ENCODE results near the gene CELF5. TPM values are rescaled to one million over a fixed set of nuclear protein-coding genes. Genes with fewer than 3 reads are reported as not detected.

CELF5 gene
- total RNA-seq, 1 experiment from 2014 or later = 0.48 TPM

DNA sequence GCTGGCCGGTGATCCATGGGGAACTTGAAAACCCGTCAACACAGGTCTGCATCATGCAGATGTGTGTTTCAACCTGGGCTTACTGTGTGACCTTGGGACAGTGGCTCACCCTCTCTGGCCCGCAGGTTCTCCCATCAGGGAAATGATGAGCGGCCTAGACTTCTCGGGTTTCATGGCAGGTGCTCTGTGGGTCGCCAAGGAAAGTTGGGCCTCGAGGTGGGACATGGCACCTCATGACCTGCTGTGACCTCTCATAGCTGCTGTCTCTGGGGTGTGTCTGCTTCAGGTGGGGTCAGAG, 91.2 kb downstream of the CELF5 start:
- Histone ChIP-seq H4K20me1 (ENCODE audit: insufficient read depth) (no peaks in the 10 kb centered on the region), H3K36me3 (ENCODE audit: low read depth) (no peaks in the 10 kb centered on the region), H3F3A (ENCODE audit: insufficient read depth, low read depth) (peaks cover 13% of the 10 kb centered on the region; the same call in 1 of the 2 replicates), H2AFZ (no peak overlapping the region), H3K4me1 (replicated peaks; ENCODE audit: insufficient read depth) (no peaks in the 10 kb centered on the region), H3K9me2 (ENCODE audit: insufficient read depth) (no peaks in the 10 kb centered on the region), H3K9me3 (ENCODE audit: insufficient read depth, low read depth) (no peaks in the 10 kb centered on the region), H3K27me3 (ENCODE audit: insufficient read depth, low read depth) (no peaks in the 10 kb centered on the region; the same call in 1 of the 2 replicates), H3K4me2 (no peak overlapping the region), H3K27ac (no peak overlapping the region), H3K4me3 (no peak overlapping the region), H3K79me2 (ENCODE audit: low read depth) (no peaks in the 10 kb centered on the region)
- CTCF ChIA-PET = no interaction called here
- DNase-seq = no peak
- TF ChIP-seq, protein P1, sequence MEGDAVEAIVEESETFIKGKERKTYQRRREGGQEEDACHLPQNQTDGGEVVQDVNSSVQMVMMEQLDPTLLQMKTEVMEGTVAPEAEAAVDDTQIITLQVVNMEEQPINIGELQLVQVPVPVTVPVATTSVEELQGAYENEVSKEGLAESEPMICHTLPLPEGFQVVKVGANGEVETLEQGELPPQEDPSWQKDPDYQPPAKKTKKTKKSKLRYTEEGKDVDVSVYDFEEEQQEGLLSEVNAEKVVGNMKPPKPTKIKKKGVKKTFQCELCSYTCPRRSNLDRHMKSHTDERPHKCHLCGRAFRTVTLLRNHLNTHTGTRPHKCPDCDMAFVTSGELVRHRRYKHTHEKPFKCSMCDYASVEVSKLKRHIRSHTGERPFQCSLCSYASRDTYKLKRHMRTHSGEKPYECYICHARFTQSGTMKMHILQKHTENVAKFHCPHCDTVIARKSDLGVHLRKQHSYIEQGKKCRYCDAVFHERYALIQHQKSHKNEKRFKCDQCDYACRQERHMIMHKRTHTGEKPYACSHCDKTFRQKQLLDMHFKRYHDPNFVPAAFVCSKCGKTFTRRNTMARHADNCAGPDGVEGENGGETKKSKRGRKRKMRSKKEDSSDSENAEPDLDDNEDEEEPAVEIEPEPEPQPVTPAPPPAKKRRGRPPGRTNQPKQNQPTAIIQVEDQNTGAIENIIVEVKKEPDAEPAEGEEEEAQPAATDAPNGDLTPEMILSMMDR (conservative IDR thresholded peaks at IDR 0.05) = no peak
- no peak for TF ChIP-seq EZH2 (IDR thresholded peaks at IDR 0.05; ENCODE audit: low read depth)
- POLR2A ChIA-PET (ENCODE audit: unreplicated experiment) = no interaction called here
- intact Hi-C loops (cut with micrococcal nuclease; ENCODE audit: unreplicated experiment) = no loop called here
- BruUV-seq (replicated peaks) = no TSS peak

DNA sequence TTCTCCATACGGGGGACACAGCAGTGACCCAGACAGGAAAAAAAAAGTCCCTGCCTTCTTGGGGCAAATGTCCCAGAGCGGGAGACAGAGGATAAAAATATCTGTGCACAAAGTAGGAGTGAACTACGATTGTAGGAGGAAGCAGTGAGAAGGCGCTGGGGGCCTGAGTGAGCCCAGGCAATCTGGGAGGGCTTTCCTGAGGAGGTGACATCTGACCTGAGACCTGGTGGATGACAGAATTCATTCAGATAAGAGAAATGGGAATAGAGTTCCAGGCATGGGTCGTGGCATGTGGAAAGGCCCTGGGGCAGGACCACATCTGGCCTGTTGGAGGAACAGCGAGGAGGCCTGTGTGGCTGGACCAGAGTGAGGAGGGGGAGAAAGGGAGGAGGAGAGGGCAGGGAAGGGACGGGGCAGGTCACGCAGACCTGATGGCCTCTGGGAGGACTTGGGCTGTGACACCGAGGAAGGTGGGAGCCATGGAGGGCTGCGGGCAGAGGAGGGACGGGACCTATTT, 91.7 kb downstream of the CELF5 start:
- intact Hi-C loops (cut with micrococcal nuclease; ENCODE audit: unreplicated experiment) = no loop called here
- ChIA-PET CTCF (no interaction called here), POLR2A (ENCODE audit: unreplicated experiment) (no interaction called here)
- no peak for DNase-seq
- no TSS peak for BruUV-seq (replicated peaks)
- H3K27me3 ChIP-seq (ENCODE audit: insufficient read depth, low read depth) = no peaks in the 10 kb centered on the region; the same call in 1 of the 2 replicates
- H3F3A ChIP-seq (ENCODE audit: insufficient read depth, low read depth) = peaks cover 13% of the 10 kb centered on the region; the same call in 1 of the 2 replicates
- no peaks in the 10 kb centered on the region for H4K20me1 ChIP-seq (ENCODE audit: insufficient read depth)
- no peak overlapping the region for H3K4me3 ChIP-seq
- H3K9me2 ChIP-seq (ENCODE audit: insufficient read depth) = no peaks in the 10 kb centered on the region
- H3K36me3 ChIP-seq (ENCODE audit: low read depth) = no peaks in the 10 kb centered on the region
- no peak overlapping the region for H3K27ac ChIP-seq
- H3K9me3 ChIP-seq (ENCODE audit: insufficient read depth, low read depth) = no peaks in the 10 kb centered on the region
- no peak overlapping the region for H3K4me2 ChIP-seq
- no peaks in the 10 kb centered on the region for H3K79me2 ChIP-seq (ENCODE audit: low read depth)
- TF ChIP-seq, protein P1 (conservative IDR thresholded peaks at IDR 0.05) = no peak
- TF ChIP-seq EZH2 (IDR thresholded peaks at IDR 0.05; ENCODE audit: low read depth) = no peak
- H3K4me1 ChIP-seq (replicated peaks; ENCODE audit: insufficient read depth) = no peaks in the 10 kb centered on the region
- H2AFZ ChIP-seq = no peak overlapping the region

DNA sequence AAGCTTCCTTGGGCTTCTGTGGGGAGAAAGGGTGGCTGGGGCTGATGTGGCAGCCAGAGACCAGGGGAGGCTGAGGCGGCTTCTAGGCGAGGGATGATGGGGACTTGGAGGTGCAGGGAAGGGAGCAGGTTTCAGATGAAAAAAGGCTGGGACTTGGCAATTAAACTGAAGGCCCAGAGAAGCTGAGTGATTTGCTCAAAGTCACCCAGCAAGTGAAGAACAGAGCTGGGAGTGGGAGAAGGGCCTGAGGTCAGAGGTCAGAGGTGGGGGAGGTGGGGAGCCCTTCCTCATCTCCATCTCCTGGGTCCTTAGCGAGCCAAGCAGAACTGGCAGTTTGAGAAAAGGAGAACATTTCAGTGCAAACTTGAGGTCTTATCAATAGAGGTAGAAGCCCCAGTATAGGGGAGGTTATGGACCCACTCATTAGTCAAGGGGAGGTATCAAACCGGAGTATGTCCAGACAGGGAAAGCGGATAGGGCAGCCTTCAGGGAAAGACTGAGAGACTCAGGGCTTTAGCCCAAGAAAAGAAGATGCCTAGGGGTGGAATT, 92.3 kb downstream of the CELF5 start:
- no peaks in the 10 kb centered on the region; the same call in 1 of the 2 replicates for H3K27me3 ChIP-seq (ENCODE audit: insufficient read depth, low read depth)
- H4K20me1 ChIP-seq (ENCODE audit: insufficient read depth) = no peaks in the 10 kb centered on the region
- H3K36me3 ChIP-seq (ENCODE audit: low read depth) = no peaks in the 10 kb centered on the region
- no peak for DNase-seq
- ChIA-PET CTCF (no interaction called here), POLR2A (ENCODE audit: unreplicated experiment) (no interaction called here)
- no peak overlapping the region for H3K4me2 ChIP-seq
- no peaks in the 10 kb centered on the region for H3K79me2 ChIP-seq (ENCODE audit: low read depth)
- peaks cover 13% of the 10 kb centered on the region; the same call in 1 of the 2 replicates for H3F3A ChIP-seq (ENCODE audit: insufficient read depth, low read depth)
- TF ChIP-seq, protein P1 (conservative IDR thresholded peaks at IDR 0.05) = no peak
- TF ChIP-seq EZH2 (IDR thresholded peaks at IDR 0.05; ENCODE audit: low read depth) = no peak
- no peaks in the 10 kb centered on the region for H3K9me3 ChIP-seq (ENCODE audit: insufficient read depth, low read depth)
- intact Hi-C loops (cut with micrococcal nuclease; ENCODE audit: unreplicated experiment) = no loop called here
- H3K4me1 ChIP-seq (replicated peaks; ENCODE audit: insufficient read depth) = no peaks in the 10 kb centered on the region
- H3K4me3 ChIP-seq = no peak overlapping the region
- no peak overlapping the region for H2AFZ ChIP-seq
- no peak overlapping the region for H3K27ac ChIP-seq
- H3K9me2 ChIP-seq (ENCODE audit: insufficient read depth) = no peaks in the 10 kb centered on the region
- BruUV-seq (replicated peaks) = no TSS peak

All from PC-9 (cell line).